Activated CD4-positive, alpha-beta T cell treated with anti-CD3 and anti-CD28 coated beads, Interleukin-2, Interleukin-4, amounts not matched to agents 100 ng/mL and 50 ng/mL, durations not matched to agents 16 hours and 8 hours (primary cell): ENCODE data around the gene UQCRH.
"Not testable (repeated sequence)": the region's sequence is repeated elsewhere in the genome, so short reads cannot be mapped to it uniquely, and the experiment has no call there.

ENCODE experiments used
- DNase-seq: peaks from one replicate; pipeline ENCODE4 v3.0.0-alpha.2; 2020; ENCODE audit warnings: low spot score

The UQCRH gene

GRCh38 chr1:46333300-46334029 lies 30.0 kb downstream of the UQCRH start:
- no peak for DNase-seq

- DNase-seq: no peak
Measured at GRCh38 chr1:46334030-46334384, 30.5 kb downstream of the UQCRH start.

- DNase-seq: no peak
Measured at GRCh38 chr1:46335081-46335480, 31.6 kb downstream of the UQCRH start.

- DNase-seq: not testable (repeated sequence)
Measured at GRCh38 chr1:46337409-46337808, 33.9 kb downstream of the UQCRH start.

GRCh38 chr1:46340404-46341221 lies 37.1 kb downstream of the UQCRH start, which contains the start of gene NSUN4:
TSS of gene NSUN4 (plus strand) at chr1:46340807. CDS start at chr1:46340827, 20 bp downstream.
- DNase-seq: peak; percentile 89

- no peak for DNase-seq
Measured at GRCh38 chr1:46341222-46342083, 38.0 kb downstream of the UQCRH start.

GRCh38 chr1:46342084-46342656 lies 38.7 kb downstream of the UQCRH start:
- DNase-seq: no peak

- no peak for DNase-seq
Measured at GRCh38 chr1:46342677-46343350, 39.3 kb downstream of the UQCRH start.

GRCh38 chr1:46343351-46343695 lies 39.8 kb downstream of the UQCRH start:
- no peak for DNase-seq

- DNase-seq: no peak
Measured at GRCh38 chr1:46343705-46344104, 40.2 kb downstream of the UQCRH start.

- no peak for DNase-seq
Measured at GRCh38 chr1:46344481-46344880, 41.0 kb downstream of the UQCRH start.

- no peak for DNase-seq
Measured at GRCh38 chr1:46345281-46345680, 41.8 kb downstream of the UQCRH start.

GRCh38 chr1:46352363-46352762 lies 48.9 kb downstream of the UQCRH start:
- no peak for DNase-seq

- not testable (repeated sequence) for DNase-seq
Measured at GRCh38 chr1:46355920-46356319, 52.4 kb downstream of the UQCRH start.

- DNase-seq: no peak
Measured at GRCh38 chr1:46362158-46362557, 58.7 kb downstream of the UQCRH start.

- DNase-seq: no peak
Measured at GRCh38 chr1:46363121-46363520, 59.6 kb downstream of the UQCRH start.

- no peak for DNase-seq
Measured at GRCh38 chr1:46364612-46365011, 61.1 kb downstream of the UQCRH start.

GRCh38 chr1:46365796-46366195 lies 62.3 kb downstream of the UQCRH start:
- DNase-seq: not testable (repeated sequence)
